Astrocyte (in vitro differentiated cells and primary cell): ENCODE results near the gene MRPL43.

Experiments used
- EZH2 ChIP-seq: IDR thresholded peaks from 2 replicates; pipeline ENCODE4 v1.6.1; 2012; ENCODE audit warnings: mild to moderate bottlenecking, low read length, inconsistent platforms; ENCODE audit not compliant: insufficient read depth
- TF ChIP-seq, protein P1 (sequence below): IDR thresholded peaks from 2 replicates; pipeline ENCODE4 v1.5.1; 2011; ENCODE audit warnings: low read depth, mild to moderate bottlenecking, inconsistent platforms, low read length, moderate library complexity; ENCODE audit not compliant: insufficient read depth

DNA sequence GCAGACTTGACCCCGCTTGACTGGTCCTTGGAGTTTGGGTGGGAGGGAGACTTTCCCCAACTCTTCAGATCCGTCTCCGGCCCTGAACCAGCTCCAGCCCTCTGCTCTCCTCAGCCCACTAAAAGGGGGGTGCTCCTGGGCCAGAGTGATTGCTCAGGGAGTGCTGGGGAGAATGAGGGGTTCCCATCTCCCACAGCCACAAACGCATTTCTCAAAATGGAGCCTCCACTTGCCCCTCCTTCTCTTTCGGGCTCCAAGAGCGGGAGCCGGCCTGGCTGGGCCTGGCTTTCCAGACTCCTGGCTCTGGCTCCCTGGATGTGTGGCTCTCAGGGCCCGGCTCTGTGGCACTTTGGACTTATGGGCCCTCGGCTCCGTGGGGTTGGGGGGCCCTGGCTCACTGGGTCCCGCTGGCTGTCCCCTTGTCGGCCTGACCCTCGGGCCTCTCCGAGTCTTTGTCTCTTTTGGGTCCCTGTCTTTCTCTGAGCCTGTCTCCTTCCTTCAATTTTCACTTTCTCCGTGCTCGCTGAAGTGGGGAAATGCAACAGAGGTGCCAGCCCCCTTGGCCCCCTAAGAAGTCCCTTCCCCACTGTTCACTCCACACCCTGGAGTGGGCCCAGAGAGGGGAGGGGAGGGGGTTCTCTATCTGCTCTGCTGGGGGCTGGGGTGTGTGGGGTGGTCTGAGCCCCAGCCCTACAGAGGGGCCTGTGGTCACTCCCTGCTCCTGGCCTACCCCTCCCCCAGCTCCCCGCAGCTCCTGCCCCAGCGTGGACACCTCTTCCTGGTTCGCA, 13.0 kb upstream of the MRPL43 start:
- TF ChIP-seq, protein P1, sequence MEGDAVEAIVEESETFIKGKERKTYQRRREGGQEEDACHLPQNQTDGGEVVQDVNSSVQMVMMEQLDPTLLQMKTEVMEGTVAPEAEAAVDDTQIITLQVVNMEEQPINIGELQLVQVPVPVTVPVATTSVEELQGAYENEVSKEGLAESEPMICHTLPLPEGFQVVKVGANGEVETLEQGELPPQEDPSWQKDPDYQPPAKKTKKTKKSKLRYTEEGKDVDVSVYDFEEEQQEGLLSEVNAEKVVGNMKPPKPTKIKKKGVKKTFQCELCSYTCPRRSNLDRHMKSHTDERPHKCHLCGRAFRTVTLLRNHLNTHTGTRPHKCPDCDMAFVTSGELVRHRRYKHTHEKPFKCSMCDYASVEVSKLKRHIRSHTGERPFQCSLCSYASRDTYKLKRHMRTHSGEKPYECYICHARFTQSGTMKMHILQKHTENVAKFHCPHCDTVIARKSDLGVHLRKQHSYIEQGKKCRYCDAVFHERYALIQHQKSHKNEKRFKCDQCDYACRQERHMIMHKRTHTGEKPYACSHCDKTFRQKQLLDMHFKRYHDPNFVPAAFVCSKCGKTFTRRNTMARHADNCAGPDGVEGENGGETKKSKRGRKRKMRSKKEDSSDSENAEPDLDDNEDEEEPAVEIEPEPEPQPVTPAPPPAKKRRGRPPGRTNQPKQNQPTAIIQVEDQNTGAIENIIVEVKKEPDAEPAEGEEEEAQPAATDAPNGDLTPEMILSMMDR = no peak
- TF ChIP-seq EZH2 = no peak
